ENCODE data around the gene PHKB. TPM values are rescaled to one million over a fixed set of nuclear protein-coding genes. Genes with fewer than 3 reads are reported as not detected.

The PHKB gene
- polyA plus RNA-seq, 3 donors, result 65.9 to 92.4 (median 75.4) TPM

- DNase-seq, result no peak
Measured at GRCh38 chr16:47613251-47613650, 152.1 kb downstream of the PHKB start.

DNA sequence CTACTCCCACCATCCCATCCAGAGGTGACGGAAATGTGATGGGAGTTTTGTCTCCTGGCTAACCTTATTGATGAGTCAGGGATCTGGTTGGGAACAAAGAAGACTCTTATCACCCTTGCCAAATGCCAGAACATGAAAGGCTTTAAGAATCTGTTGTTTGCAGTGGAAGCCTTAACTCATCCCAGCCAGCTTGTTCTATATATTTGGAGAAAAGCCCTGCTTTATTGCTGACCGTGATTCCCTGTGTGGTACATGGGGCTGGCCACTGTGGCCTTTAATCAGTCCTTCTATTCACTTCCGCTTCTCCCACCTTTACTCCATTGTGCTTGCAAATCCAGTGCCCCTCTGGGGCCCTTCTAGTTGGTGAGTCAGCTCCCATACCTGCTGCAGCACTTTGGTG, 156.6 kb downstream of the PHKB start:
- no peak for DNase-seq

DNA sequence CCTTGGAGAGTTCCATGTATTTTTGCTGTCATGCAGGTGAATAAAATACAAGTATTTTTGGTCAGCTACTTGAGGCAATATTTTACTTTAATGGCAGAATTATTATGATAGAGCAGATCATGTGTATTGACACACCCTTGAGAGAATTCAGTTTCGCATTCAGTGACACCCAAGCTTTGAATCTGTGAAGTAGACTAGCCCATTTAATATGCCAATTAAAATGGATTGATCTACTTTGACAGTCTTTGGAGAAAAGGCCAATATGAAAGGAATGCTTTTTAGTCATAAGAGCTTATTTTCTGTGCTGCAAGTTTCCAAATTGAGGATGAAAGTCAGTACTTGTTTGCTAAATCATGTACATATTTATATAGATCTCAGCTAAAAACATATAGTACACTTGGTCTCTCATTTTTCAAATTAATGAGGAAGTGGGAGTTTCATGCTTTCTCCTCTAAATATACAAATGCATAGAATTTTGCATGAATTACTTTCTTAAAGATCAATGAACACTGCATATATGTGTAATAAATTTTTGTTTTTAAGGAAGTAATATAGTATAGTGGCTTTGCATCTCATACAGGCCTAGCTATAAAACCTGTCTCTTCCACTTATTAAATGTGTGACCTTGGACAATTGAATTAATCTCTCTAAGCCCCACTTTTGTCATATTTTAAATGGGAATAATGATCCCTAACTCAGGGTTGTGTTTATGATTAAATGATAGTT, 161.5 kb downstream of the PHKB start:
- DNase-seq, result no peak

GRCh38 chr16:47624563-47624962, 163.4 kb downstream of the PHKB start:
- no peak for DNase-seq

DNA sequence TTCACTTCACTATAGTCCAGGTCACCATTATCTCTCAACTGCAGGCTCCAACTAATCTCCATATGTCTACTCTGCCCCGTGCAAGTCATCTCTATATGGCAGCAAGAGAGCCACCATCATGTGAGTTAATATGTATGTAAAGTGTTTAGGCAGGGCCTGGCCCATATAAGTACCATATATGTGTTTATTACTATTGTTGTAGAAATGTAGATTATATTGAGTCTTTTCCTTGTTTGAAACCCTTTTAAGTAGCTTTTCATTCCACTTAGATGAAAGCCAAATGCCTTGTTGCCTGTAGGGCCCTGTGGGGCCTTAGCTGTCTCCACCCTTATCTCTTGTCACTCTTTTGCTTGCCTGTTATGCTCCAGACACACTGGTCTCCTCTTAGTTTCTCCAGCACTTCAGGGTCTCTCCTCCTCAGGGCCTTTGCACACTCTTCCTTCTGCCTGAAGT, 164.0 kb downstream of the PHKB start:
- no peak for DNase-seq

GRCh38 chr16:47626246-47626645, 165.1 kb downstream of the PHKB start:
- no peak for DNase-seq

DNA sequence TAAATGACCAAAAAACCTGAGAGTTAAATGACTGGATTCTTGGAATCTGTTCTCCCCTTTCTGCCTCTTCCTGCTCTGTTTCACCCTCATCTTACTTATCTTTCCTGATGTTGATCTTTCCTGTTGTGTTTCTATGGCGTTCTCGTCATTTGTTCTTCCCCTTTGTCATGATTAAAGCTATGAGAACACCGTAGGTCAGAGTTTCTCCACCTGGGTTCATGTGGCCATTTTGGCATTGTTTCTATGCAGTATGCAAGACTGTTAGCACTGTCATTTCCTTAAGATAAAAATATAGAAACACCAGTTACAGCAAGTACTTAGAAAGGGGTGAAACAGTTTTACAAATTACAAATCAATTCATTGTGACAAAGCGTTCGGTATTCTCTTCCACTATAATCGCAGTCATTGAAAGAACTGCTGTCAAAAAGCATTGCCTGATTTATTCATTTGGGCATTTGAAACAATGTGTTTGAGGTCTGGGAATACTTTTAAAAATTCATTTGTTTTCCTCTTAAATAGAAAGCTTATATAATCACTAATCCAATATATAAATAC, 166.0 kb downstream of the PHKB start:
- DNase-seq, result no peak

- no peak for DNase-seq
Measured at GRCh38 chr16:47627721-47628120, 166.6 kb downstream of the PHKB start.

DNA sequence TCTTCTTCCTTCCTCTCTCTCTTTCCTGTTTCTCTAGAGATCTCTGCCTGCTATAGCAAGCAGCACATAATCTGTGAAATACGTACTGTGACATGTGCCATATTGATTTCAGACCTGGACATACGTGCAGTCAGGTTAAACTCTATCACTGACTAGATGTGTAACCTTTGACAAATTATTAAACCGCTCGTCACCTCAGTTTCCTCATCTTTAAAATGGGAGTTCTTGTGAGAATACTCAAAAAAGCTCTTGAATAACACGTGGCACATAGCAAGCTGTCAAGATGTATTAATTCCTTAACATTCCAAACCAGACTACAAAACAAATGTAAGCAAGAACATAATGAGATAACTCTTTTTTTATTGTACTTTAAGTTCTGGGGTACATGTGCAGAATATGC, 170.0 kb downstream of the PHKB start:
- DNase-seq, result no peak

GRCh38 chr16:47634126-47634525, 173.0 kb downstream of the PHKB start:
- no peak for DNase-seq

DNA sequence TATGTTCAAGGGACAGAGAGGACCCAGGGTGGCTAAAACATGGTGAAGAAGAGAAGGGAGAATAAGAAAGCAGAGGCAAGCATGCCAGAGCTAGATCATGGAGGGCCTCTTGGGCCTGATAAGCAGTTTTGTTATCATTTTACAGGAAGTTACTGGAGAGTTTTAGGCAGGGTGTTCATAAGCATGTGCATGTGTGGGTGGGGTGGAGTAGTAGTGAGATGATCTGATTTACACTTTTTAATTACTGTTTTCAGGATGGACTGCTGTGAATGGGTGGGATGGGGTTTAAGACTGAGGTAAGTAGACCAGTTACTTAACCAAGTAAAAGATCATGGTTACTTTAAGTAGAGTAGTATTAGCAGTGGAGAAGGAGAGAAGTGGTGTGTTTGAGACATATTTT, 173.6 kb downstream of the PHKB start:
- DNase-seq, result no peak

DNA sequence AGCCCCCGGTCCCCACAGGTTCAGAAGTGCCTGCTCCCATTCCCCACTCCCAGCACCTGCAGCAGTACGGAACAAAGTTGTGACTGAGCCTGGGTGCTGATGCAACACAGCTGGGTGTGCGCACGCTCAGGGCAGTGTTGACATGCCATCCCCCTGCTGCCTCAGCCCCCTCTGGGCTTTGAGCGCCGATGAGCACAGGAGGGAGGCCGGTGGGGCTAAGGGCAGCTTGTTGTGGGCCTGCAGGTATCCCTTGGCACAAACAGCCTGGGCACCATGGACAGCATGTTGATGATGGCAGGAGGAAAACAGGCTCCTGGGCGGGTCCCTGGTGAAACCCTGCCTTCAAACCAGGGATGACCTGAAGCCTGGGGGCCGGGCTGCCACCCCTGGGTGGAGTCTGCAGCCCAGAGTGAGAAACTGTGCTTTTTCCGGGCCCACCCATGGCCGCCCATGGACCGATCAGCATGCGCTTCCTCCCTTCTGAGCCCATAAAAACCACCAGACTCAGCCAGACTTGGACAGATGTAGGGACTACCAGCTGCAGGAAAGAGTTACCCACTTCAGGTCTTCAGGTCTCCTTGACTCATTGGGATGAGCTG, 175.5 kb downstream of the PHKB start:
- DNase-seq, result no peak

- no peak for DNase-seq
Measured at GRCh38 chr16:47638175-47638574, 177.0 kb downstream of the PHKB start.

- DNase-seq, result no peak
Measured at GRCh38 chr16:47640661-47641060, 179.5 kb downstream of the PHKB start.

GRCh38 chr16:47643323-47644000, 182.3 kb downstream of the PHKB start:
- DNase-seq, result no peak

DNA sequence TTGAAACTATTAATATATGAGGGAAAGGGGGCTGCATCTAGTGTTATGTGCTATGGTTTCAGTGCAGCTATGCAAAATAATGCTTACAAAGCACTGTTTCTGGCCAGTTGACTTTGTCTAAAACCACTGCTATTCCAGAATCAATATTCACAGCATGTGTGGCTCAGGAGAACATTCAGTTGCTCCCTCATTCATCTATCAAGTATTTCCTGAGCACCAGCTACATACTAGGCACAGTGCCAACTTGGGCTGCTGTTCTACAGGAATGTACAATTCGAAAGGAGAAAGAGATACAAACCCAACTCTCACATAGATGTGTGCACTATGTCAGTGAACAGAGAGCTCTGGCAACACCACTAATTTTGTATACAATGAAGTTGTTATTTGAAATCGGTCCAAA, 183.0 kb downstream of the PHKB start:
- no peak for DNase-seq

DNA sequence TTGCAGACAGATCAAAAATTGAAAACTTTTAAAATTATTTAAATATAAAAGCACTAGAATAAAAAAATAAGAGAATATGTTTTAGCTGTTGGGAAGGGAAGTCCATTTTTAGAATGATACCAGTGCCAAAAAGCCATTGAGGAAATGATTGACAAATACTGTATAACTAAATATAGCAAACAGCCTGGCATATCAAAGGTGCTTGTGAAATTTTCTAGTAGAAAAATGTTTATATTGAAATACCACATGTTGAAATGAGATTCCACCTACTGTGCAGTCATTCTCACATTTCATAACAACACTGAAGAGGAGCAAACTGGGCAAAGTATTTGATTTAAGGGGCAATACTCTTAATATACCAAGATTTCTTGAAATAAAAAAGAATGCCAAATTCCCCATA, 183.5 kb downstream of the PHKB start:
- DNase-seq, result no peak

GRCh38 chr16:47646914-47647313, 185.8 kb downstream of the PHKB start:
- DNase-seq, result no peak

DNA sequence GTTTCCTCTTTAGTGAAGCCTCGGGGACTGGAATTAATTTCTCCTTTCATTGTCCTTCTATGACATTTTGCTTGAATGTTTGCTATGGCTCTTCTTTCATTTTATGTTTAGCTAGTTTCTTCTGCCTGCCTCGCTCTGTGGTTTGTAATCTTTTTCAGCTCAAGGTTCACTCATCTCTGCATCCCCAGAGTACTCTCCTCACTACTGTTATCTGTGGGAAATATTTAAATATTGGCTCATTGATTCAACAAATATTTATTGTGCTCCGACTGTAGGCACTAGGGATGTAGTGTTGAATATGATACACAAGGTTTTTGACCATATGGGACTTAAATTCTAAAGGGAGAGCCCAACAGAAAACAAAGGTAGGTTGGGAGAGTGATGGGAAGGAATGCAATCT, 195.9 kb downstream of the PHKB start:
- no peak for DNase-seq

DNA sequence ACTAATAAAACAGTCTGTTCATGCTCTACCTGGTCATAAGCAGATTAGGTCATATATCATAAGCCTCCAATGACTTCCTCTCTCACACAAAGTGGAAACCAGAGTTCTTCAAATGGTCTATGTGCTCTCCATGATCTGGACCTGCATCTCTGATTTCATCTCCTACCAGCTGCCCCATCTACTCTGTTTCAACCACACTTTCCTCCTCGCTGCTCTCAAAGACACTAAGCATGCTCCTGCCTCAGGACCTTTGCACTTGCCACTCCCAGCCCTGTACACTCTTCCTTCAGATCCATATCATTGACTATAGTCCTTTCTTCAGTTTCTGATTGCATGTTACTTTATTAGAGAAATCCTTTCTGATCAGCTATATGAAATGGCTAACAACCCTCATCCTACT, 196.8 kb downstream of the PHKB start:
- no peak for DNase-seq

- no peak for DNase-seq
Measured at GRCh38 chr16:47660540-47660939, 199.4 kb downstream of the PHKB start.

DNA sequence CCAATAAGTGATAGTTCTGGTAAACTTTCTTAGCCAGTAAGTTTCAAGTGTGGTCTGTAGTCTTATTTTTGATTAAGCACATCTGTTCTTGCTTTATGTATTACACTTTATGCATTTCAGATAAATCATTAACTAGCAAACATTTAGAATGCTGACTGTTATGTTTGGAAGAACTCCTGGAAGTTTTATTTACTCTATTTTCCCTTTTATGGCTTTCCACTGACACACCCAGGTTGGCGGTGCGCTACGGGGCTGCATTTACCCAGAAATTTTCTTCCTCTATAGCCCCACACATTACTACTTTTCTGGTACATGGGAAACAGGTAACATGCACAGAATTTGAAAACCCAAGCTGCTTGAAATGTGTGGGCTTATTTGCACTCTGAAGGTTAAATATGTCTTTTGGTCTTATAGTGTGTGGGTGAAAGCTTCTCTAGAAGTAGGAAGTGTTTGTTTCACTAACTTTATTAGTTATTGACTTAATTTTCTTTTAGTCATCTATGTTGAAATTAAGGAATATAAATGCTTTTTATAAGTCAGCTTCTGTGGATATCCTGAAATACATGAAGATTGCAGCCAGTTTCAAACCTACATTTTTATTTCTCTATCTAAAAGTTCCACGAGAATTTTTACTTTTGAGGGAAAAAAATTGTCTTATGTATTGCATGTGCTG, 203.7 kb downstream of the PHKB start:
- peak; percentile 17 for DNase-seq
